HUES48 (cell line): ENCODE measurements around the gene LCAT.

Experiments used
- H3K27ac ChIP-seq: one replicate; pipeline ENCODE4 v1.7.0; 2013; ENCODE audit warnings: low read depth, low read length, inconsistent platforms
- H3K27me3 ChIP-seq: 2 replicates; pipeline ENCODE4 v1.6.1; 2013; ENCODE audit warnings: mild to moderate bottlenecking, low read length; ENCODE audit not compliant: control insufficient read depth, insufficient read depth
- H3K36me3 ChIP-seq: 2 replicates; pipeline ENCODE4 v1.6.1; 2013; ENCODE audit warnings: low read length; ENCODE audit not compliant: control insufficient read depth, insufficient read depth
- H3K4me1 ChIP-seq: 2 replicates; pipeline ENCODE4 v1.6.1; 2013; ENCODE audit warnings: mild to moderate bottlenecking, low read length; ENCODE audit not compliant: control insufficient read depth, insufficient read depth
- H3K4me3 ChIP-seq: 2 replicates; pipeline ENCODE4 v1.5.1; 2013; ENCODE audit warnings: mild to moderate bottlenecking, low read depth, low read length
- H3K9ac ChIP-seq: 2 replicates; pipeline ENCODE4 v1.6.1; 2013; ENCODE audit warnings: mild to moderate bottlenecking, low read depth, low read length, moderate library complexity
- H3K9me3 ChIP-seq: 2 replicates; pipeline ENCODE4 v1.6.1; 2013; ENCODE audit warnings: low read length; ENCODE audit not compliant: control insufficient read depth, insufficient read depth

The LCAT gene

GRCh38 chr16:67936880-67937605, 6.9 kb downstream of the LCAT start:
- peak overlapping the region; percentile 99 for H3K4me3 ChIP-seq
- H3K27me3 ChIP-seq: no peaks in the 10 kb centered on the region
- peak overlapping the region; percentile 84 for H3K9ac ChIP-seq
- H3K4me1 ChIP-seq: peaks cover 11% of the 10 kb centered on the region
- no peaks in the 10 kb centered on the region for H3K9me3 ChIP-seq
- H3K36me3 ChIP-seq: peaks cover 3% of the 10 kb centered on the region; the same call in 1 of the 2 replicates
- peak overlapping the region; percentile 73 for H3K27ac ChIP-seq

DNA sequence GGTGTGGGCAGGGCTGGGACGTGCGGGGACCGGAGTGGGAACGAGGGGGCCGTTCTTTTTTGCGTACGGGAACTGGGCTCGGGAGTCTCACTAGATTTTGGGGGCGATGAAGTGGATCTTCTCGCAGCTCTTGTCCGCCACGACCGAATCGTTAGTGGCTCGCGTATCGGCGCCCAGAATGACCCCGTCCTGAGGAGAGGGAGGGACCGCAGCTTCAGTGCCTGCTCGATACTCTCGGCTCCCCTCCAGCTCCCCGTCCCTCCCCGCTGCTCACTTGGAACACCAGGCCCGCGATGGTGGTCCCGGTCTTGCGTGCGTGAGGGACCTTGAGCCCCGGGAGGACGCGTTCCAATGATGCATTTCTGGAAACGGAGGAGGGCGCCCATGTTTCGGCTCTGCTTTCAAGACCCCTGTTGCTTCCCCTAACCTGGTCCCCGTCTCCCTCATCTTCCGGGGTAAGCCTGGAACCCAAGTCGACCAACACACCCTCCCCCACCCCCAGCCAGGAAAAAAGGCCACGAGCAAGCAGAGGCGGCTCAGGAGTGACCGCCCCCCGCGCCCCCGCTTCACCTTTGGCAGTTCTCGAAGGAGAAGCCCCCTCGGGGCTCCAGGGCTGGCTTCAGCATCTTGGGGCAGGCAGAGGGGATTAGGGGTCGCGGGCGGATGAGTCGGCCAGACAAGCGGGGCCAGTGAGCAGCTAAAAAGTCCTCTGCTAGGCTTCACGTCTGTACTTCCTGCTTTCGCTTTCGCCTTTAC, 7.6 kb downstream of the LCAT start, which contains the start of gene PSMB10:
PSMB10 (minus strand) TSS at position 727 of the 756 bp plus-strand sequence; CDS start at position 626, 101 bp downstream.
- Histone ChIP-seq H3K27ac (peak within 1 kb of the TSS; percentile 73), H3K27me3 (no peaks in the 10 kb centered on the region), H3K9ac (peak within 1 kb of the TSS; percentile 84), H3K4me1 (peaks cover 11% of the 10 kb centered on the region), H3K9me3 (no peaks in the 10 kb centered on the region), H3K4me3 (peak within 1 kb of the TSS; percentile 99), H3K36me3 (peaks cover 3% of the 10 kb centered on the region; the same call in 1 of the 2 replicates)

DNA sequence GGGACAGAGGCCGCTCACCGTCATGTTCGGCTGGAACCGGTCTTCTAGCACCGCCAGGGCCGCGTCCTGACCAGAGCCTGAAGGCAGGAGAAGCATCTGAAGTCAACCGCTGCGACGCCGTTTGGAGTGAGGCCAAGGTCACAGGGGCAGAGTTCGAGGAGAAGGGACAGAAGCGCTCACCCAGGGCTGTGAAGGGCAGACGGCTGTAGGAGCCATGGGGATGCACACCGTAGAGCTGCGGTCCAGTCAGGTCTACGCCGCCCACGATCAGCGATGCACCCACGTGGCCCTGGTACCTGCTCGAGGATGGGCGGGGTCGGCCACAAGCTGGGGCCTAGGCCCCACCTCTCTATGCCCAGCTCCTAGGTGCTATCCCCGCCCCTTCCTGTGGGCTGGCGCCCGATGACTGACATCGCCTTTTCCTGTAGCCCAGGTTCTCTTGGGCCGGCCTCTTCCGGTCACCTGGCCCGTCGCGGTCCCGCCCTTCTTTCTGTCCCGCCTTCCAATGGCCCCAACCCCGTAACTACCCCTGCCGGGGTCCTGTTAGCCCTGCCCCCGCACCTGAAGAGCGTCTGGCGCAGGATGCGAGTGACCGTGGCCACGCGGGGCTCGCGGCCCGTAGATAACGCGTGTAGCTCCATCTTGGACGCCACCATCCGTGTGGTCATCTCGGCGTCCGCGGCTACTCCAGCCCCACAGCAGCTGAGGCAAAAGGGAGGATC, 8.4 kb downstream of the LCAT start:
- peak overlapping the region; percentile 73 for H3K27ac ChIP-seq
- H3K4me1 ChIP-seq: peaks cover 11% of the 10 kb centered on the region
- no peaks in the 10 kb centered on the region for H3K9me3 ChIP-seq
- peak overlapping the region; percentile 84 for H3K9ac ChIP-seq
- H3K4me3 ChIP-seq: peak overlapping the region; percentile 99
- no peaks in the 10 kb centered on the region for H3K27me3 ChIP-seq
- H3K36me3 ChIP-seq: peaks cover 3% of the 10 kb centered on the region; the same call in 1 of the 2 replicates

- Histone ChIP-seq H3K27me3 (no peaks in the 10 kb centered on the region), H3K36me3 (peaks cover 3% of the 10 kb centered on the region; the same call in 1 of the 2 replicates), H3K4me1 (peaks cover 11% of the 10 kb centered on the region), H3K9ac (peak overlapping the region; percentile 74), H3K4me3 (peak overlapping the region; percentile 99), H3K9me3 (no peaks in the 10 kb centered on the region), H3K27ac (no peak overlapping the region)
Observed at GRCh38 chr16:67935101-67935401, 8.9 kb downstream of the LCAT start.

- Histone ChIP-seq H3K27me3 (no peaks in the 10 kb centered on the region), H3K27ac (no peak overlapping the region), H3K4me3 (peak overlapping the region; percentile 99), H3K9me3 (no peaks in the 10 kb centered on the region), H3K4me1 (peaks cover 11% of the 10 kb centered on the region), H3K36me3 (peaks cover 6% of the 10 kb centered on the region; the same call in 1 of the 2 replicates), H3K9ac (0 out of 2 replicates have a peak overlapping the region, but pooled peaks have one; percentile 74)
Observed at GRCh38 chr16:67934306-67935100, 9.4 kb downstream of the LCAT start.

GRCh38 chr16:67933805-67934204, 10.1 kb downstream of the LCAT start:
- Histone ChIP-seq H3K27me3 (no peaks in the 10 kb centered on the region), H3K9me3 (no peaks in the 10 kb centered on the region), H3K4me3 (0 out of 2 replicates have a peak overlapping the region, but pooled peaks have one; percentile 99), H3K36me3 (peaks cover 13% of the 10 kb centered on the region; the same call in 1 of the 2 replicates), H3K27ac (no peak overlapping the region), H3K9ac (no peak overlapping the region), H3K4me1 (peaks cover 11% of the 10 kb centered on the region)

GRCh38 chr16:67932462-67932840, 11.5 kb downstream of the LCAT start:
- no peaks in the 10 kb centered on the region for H3K27me3 ChIP-seq
- H3K36me3 ChIP-seq: peaks cover 20% of the 10 kb centered on the region
- no peaks in the 10 kb centered on the region for H3K9me3 ChIP-seq
- no peak overlapping the region for H3K9ac ChIP-seq
- peaks cover 11% of the 10 kb centered on the region for H3K4me1 ChIP-seq
- H3K4me3 ChIP-seq: no peak overlapping the region
- no peak overlapping the region for H3K27ac ChIP-seq

DNA sequence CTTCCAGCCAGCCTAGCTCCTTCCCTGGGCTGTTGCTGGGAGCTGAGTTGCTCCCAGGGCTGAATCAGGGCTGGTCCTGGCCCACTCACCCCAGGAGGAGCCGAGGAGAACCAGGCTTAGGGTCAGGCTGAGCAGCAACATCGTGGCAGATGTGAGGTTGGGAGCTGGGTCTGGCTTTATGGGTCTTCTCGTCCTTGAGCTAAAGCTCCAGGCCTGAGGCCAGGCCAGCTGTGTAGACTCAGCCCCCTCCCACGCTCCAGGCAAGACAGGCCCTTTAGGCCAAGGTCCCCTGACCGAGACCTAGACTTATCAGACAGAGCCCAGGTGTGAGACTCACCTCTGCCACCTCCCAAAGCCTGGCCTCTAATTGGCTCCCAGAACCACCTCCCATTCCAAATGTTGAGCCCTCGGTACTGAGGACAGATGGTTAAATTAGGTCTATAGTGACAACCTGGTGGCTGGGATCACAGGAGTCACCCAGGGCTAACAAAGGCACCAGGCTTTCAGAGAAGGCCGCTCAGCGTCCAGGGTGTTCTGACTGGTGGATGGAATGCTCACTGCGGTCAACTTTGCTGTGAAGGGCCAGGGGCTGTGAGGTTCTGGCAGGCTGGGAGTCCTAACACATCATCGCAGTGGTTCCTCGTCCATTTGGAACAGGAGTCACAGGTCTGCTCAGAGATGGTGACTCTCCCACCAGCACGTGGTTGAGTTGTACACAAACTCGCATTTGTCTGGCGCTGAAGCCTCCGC, 12.0 kb downstream of the LCAT start, which contains the start of gene CTRL:
CTRL (minus strand) TSS at position 151 of the 750 bp plus-strand sequence; CDS start at position 141, 10 bp downstream.
- peaks cover 23% of the 10 kb centered on the region for H3K36me3 ChIP-seq
- no peaks in the 10 kb centered on the region for H3K27me3 ChIP-seq
- H3K4me1 ChIP-seq: peaks cover 6% of the 10 kb centered on the region
- no peak within 1 kb of the TSS for H3K4me3 ChIP-seq
- no peak within 1 kb of the TSS for H3K9ac ChIP-seq
- no peaks in the 10 kb centered on the region for H3K9me3 ChIP-seq
- H3K27ac ChIP-seq: no peak within 1 kb of the TSS

DNA sequence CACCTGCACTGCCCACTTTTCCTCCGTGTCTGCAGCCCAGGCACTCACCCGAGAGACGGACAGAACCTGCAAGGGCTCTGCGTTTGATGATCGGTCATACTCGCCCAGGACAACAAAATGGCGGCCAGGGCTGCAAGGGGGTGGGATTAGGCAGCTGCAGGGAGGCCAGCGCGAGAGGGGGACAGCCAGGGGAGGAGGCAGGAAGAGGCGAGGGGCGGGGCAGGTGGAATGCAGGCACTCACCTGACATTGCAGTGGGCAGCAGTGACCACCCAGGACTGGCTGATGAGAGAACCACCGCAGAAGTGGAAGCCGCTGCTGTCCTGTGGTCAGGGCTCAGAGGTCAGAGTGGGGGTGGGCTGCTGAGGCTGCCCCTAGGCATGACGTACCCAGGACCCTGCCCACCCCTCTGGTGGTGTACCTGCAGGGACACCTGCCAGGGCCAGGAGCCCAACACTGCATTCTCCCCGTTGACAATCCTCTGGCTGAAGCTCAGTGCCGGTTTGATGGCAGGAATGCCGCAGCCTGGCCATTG, 13.2 kb downstream of the LCAT start:
- Histone ChIP-seq H3K4me1 (peaks cover 4% of the 10 kb centered on the region; the same call in 1 of the 2 replicates), H3K9me3 (no peaks in the 10 kb centered on the region), H3K27me3 (no peaks in the 10 kb centered on the region), H3K9ac (no peak overlapping the region), H3K36me3 (peaks cover 23% of the 10 kb centered on the region), H3K27ac (no peak overlapping the region), H3K4me3 (no peak overlapping the region)
